ENCODE results near the gene CATSPERZ. TPM values are rescaled to one million over a fixed set of nuclear protein-coding genes. Genes with fewer than 3 reads are reported as not detected.
A peak's percentile ranks its signal among the peaks of the same experiment; 100 is the strongest.

Gene CATSPERZ
- total RNA-seq, 1 experiment from 2014 or later, result 0.59 TPM

- DNase-seq (ENCODE audit: extremely low read depth, low read depth), result no peak
Measured at GRCh38 chr11:64263021-64263946, 36.9 kb upstream of the CATSPERZ start.

GRCh38 chr11:64263947-64264317 is 36.2 kb upstream of the CATSPERZ start:
- no peak for DNase-seq (ENCODE audit: extremely low read depth, low read depth)

- no peak for DNase-seq (ENCODE audit: extremely low read depth, low read depth)
Measured at GRCh38 chr11:64264371-64264852, 35.7 kb upstream of the CATSPERZ start.

- no peak for DNase-seq (ENCODE audit: extremely low read depth, low read depth)
Measured at GRCh38 chr11:64265176-64266160, 34.7 kb upstream of the CATSPERZ start.

GRCh38 chr11:64266339-64266738 is 33.8 kb upstream of the CATSPERZ start:
- DNase-seq (ENCODE audit: extremely low read depth, low read depth), result no peak

GRCh38 chr11:64267207-64267945 is 32.8 kb upstream of the CATSPERZ start:
- no peak for DNase-seq (ENCODE audit: extremely low read depth, low read depth)

GRCh38 chr11:64268025-64268892 is 31.9 kb upstream of the CATSPERZ start:
- peak; percentile 35 for DNase-seq (ENCODE audit: extremely low read depth, low read depth)

- DNase-seq (ENCODE audit: extremely low read depth, low read depth), result peak; percentile 43
Measured at GRCh38 chr11:64268893-64269539, 31.1 kb upstream of the CATSPERZ start.

GRCh38 chr11:64269540-64270220 is 30.5 kb upstream of the CATSPERZ start:
- peak; percentile 98 for DNase-seq (ENCODE audit: extremely low read depth, low read depth)

- DNase-seq (ENCODE audit: extremely low read depth, low read depth), result no peak
Measured at GRCh38 chr11:64275031-64275800, 24.9 kb upstream of the CATSPERZ start.

- DNase-seq (ENCODE audit: extremely low read depth, low read depth), result no peak
Measured at GRCh38 chr11:64275841-64276240, 24.3 kb upstream of the CATSPERZ start.

- peak; percentile 89 for DNase-seq (ENCODE audit: extremely low read depth, low read depth)
Measured at GRCh38 chr11:64276653-64277431, 23.3 kb upstream of the CATSPERZ start.

GRCh38 chr11:64278576-64279190 is 21.5 kb upstream of the CATSPERZ start:
- DNase-seq (ENCODE audit: extremely low read depth, low read depth), result no peak

GRCh38 chr11:64281957-64282770 is 18.0 kb upstream of the CATSPERZ start:
- DNase-seq (ENCODE audit: extremely low read depth, low read depth), result no peak

- no peak for DNase-seq (ENCODE audit: extremely low read depth, low read depth)
Measured at GRCh38 chr11:64283092-64283491, 17.1 kb upstream of the CATSPERZ start.

Data from NCI-H460 (cell line).